Measurements from ENCODE around the gene PCMTD2.
"Not testable (repeated sequence)": the region's sequence is repeated elsewhere in the genome, so short reads cannot be mapped to it uniquely, and the experiment has no call there.

PCMTD2 gene

DNA sequence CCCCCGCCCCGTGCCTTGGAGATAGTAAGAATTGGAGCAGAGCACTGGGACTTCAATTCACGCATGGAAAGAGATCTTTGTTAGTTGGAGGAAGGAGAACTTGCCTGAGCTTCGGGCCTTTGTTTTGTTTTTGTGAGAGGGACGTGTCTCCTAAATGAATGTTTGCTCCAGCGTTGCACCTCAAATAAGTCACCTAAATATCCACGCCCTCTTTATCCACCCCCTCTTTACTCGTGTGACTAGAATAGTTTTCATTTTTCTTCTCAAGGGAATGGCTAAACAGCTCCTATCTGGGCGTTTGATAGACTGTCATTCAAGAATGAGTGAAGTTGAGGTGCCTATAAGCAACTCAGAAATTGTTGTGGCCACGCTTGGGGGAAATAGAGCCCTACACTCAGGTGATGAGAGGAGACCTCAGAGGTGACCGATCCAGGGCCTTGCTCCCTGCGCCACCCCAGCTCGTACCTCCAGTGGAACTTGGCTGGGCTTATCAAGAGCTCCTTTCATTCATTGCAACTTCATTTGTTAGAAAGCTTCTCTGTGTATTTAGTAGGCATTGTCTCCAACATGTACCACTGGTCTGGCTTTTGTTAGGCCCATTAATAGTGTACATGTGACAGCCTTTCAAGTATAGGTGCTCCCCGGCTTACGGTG lies 861 bp downstream of the PCMTD2 start:
- no peak for DNase-seq (ENCODE audit: low spot score)

DNA sequence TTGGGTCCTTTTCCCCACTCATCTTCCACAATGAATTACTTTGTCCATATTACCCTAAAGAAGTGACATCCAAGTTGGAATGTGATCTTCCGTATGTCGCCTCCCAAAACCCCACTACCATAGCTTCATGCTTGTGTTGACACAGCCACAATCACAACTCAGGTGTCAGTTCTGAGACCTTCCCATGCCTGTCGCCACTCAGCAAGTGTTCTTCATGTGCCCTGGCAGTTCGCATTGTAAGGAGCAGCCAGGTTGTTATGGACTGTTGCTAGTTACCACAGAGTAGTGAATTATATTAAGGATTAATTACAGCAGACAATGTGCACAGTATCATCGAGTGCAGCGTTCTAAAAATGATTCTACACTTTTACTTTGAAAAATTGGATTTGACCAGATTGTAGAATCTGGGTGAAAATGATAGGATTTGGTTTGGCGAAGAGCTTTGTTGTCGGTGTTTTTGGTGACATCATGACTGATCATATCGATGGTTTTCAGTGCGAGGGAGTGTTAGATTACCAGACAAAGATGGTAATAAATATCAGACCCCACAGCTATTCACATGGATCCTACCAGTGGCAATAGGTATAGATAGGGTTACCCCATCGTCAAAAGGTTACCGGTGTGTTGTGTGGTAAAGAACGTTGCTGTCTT lies 1.7 kb downstream of the PCMTD2 start:
- DNase-seq (ENCODE audit: low spot score), result no peak

DNA sequence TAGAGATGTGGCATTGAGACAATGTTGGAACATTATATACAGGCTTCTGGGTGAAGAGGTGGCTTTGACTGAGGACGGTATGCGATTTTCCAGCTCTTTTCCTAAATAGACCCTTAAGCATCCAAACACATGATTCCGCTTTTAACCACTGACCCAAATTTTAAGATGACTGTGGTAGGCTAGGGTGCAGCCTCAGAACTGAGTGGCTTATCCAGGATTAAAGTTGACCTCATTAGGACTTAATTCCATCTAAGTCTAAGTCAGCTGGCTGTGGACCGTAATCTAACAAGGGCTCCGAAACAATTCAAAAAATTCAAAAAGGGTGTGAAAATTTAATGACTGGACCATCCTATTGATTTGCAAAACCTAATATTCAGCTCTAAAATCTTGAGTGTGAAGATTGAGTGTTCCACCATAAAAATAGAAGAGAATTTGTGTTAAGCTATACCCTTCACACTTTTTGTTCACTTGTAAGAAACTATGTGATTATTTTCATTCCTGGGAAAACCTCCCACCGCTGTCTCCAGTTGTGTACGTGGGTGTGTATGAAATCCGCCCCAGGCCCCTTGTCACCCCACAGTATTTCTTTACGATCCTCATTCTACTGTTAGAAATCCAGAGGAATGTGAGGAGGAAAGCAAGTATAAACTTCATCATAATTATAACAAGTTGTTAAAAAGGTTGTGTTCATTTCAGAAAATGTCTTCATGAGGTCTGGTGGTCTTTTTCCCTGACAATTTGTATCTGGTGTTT lies 2.7 kb downstream of the PCMTD2 start:
- no peak for DNase-seq (ENCODE audit: low spot score)

DNA sequence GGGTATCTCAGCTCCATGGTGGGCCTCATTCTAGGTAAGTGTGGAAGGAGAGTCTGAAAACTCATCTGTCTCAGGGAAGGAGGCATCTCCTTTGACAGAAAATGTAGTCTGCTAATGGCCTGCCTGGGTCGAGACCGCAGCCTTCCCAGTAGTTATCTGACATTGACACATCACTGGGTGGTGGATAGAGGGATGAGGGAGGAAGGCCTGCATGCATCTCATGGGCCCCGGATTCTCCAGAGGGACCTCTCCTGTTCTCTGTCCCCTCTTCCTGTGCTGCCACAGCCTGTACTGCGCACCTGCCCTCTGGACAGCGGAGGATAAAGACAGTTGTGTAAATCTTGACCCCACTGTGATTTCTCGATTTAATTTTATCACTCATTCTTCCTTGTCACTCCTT lies 4.7 kb downstream of the PCMTD2 start:
- DNase-seq (ENCODE audit: low spot score), result no peak

DNA sequence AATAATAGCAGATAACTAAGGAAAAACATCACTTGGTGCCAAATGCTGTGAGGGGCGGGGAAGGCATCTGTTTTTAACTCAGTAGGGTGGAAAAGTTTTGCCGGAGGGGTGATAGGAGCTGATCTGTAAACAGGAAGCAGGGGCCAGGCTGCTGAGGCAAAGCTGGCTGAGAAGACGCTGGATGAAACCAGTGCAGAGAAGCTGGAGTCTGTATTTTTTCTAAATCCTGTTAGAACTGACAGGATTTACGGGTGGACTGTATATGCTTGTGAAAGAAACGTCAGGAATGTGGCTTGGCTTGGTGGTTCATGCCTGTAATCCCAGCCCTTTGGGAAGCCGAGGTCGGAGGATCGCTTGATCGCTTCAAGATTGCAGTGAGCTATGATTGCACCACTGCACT lies 5.6 kb downstream of the PCMTD2 start:
- DNase-seq (ENCODE audit: low spot score), result no peak

DNA sequence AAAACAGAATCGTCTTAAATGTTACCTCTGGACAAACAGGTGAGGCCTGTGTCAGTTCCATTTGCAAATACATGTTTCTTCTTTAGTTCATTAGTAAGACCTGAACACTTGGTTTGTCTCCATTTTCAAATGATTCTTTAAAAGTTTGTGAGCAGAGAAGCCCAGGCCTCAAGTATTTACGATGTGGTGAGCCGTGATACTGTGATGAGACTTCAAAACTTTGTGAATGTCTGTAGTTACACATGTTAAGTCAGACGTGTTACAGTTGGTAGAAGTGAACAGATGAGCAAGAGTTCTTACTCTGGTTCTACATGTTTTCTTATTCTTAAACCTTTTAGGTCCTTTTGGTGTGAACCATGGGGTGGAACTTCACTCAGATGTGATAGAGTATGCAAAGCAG lies 8.5 kb downstream of the PCMTD2 start:
- DNase-seq (ENCODE audit: low spot score), result no peak

DNA sequence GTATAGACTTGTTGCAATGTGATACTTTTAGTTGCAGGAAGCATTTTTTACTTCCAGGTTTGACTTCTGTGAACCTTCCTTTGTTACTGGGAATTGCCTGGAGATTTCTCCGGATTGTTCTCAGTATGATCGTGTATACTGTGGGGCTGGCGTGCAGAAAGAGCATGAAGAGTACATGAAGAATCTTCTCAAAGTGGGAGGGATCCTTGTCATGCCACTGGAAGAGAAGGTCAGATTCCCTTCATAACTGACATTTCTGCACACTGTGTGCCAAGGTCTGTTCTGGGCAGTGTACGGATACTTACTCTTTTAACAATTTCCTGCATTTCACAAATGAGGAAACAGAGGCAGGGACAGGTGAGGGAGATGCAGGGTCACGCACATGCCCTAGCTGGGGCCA lies 9.7 kb downstream of the PCMTD2 start:
- DNase-seq (ENCODE audit: low spot score), result no peak

DNA sequence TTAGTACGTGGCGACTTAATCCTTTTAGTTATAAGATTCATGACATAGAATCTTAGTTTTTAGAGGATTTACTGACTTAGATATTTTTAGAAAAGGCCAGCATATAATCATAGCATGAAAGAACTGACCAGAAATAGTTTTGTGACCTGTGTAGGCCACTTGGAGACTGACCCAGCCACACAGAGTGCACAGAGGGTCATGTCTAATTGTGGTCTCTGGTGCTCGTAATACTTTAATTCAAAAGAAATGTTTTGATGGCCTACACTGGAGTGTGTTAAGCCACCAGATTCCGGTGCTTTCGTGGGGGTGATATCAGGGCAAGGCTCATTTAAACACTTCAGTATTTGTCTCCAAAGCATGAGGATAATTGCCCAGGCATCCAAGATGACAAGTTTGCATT lies 11.4 kb downstream of the PCMTD2 start:
- no peak for DNase-seq (ENCODE audit: low spot score)

DNA sequence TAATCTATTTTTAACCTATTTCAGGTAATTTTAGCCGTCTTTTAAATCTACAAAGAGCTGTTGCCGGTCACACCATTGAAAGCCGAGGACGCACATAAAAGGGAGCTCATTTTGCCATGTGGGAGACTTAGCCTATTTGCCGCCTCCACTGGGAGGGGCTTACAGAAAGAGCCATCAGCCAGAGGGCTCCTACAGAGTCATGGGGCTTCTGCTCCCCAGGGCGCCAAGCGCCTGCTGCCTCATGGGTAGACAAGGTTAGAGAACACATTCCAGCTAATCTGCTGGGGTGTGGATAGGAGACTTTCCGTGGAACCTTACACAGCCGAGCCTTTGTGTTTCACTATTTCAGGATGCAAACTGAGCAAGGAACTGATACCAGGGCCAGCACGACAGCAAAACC lies 12.6 kb downstream of the PCMTD2 start:
- no peak for DNase-seq (ENCODE audit: low spot score)

DNA sequence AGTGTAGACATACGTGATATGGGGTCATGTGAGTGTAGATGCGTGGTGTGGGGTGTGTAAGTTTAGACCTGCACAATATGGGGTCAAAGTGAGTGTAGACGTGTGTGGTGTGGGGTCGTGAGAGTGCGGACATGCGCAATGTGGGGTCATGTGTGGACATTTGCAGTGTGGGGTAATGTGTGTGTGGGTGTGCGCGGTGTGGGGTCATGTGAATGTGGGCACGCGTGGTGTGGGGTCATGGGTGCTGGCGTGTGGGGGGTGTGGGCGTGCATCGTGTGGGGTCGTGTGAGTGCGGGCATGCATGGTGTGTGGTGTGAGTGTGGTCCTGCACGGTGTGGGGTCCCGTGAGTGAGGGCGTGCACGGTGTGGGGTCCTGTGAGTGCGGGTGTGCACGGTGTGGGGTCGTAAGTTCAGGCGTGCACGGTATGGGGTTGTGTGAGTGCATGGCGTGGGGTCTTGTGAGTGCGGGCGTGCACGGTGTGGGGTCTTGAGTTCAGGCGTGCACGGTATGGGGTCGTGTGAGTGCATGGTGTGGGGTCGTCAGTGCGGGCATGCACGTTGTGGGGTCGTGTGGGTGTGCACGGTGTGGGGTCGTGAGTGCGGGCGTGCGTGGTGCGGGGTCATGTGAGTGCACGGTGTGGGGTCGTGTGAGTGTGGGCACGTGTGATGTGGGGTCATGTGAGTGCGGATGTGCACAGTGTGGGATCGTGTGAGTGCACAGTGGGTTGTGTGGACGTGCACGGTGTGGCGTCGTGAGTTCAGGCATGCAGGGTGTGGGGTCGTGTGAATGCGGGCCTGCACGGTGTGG lies 14.3 kb downstream of the PCMTD2 start:
- DNase-seq (ENCODE audit: low spot score), result no peak

DNA sequence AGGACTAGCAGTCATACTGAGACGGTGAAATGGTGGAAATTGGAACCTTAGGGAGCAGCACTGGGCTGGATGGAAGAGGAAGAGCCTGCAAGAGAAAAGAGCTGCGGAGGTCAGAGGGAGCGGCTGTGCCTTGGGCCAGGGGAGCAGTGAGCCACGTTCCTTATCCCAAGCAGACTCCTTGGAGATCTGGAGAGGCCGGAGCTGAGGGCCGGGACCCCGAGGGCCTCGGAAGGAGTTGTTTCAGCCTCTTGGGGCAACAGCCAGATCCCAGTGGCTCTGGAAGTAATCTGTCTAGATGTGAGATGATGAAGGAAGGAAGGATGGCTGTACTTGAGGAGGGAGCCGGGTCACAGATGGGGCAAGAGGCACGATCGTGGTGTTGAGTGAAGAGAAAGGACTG lies 16.1 kb downstream of the PCMTD2 start:
- no peak for DNase-seq (ENCODE audit: low spot score)

DNA sequence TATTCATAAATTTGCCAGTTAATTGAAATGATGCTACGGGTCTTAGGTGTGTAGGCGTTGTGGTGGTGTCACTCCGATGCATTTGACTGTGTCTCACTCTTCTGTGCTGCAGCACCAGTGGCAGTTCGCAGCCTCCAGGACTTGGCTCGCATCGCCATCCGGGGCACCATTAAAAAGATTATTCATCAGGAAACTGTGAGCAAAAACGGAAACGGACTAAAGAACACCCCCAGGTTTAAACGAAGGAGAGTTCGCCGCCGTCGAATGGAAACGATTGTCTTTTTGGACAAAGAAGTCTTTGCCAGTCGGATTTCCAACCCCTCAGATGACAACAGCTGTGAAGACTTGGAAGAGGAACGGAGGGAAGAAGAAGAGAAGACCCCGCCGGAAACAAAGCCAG lies 17.6 kb downstream of the PCMTD2 start:
- DNase-seq (ENCODE audit: low spot score), result no peak

DNA sequence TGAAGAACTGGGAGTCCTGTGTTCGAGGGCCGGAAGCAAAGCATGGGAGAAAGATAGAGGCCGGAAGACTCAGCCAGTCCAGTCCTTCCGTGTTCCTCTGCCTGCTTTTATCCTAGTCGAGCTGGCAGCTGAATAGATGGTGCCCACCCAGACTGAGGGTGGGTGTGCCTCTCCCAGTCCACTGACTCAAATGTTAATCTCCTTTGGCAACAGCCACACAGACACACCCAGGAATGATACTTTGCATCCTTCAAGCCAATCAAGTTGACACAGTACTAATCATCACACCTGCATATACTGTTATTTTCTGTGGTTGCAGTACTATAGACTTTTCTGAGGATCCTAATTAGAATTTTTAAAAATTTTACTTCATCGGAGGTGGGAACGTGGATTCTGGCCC lies 21.3 kb downstream of the PCMTD2 start:
- DNase-seq (ENCODE audit: low spot score), result no peak

DNA sequence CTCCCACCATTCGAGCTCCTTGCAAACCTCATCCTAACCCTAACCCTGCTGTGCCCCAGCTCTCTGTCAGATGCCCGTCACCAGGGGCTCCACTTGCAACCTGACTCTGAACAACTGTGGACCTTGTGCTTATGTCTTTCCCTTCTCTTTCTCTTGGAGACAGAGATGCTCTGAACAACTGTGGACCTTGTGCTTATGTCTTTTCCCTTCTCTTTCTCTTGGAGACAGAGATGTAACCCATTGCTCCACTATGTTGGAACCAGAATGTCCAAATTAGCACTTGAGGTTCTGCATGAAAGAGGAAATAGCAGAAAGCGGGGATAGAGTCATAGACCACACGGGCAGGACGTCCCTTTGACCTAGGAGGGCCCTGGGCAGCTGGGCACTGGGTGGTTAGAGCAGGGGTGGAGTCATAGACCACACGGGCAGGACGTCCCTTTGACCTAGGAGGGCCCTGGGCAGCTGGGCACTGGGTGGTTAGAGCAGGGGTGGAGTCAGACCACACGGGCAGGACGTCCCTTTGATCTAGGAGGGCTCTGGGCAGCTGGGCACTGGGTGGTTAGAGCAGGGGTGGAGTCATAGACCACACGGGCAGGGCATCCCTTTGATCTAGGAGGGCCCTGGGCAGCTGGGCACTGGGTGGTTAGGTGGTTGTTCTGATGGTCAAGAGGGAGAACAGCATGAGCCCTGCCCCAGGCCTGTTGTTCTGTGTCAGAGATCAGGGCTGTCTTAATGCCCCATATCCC lies 22.2 kb downstream of the PCMTD2 start:
- DNase-seq (ENCODE audit: low spot score), result no peak

DNA sequence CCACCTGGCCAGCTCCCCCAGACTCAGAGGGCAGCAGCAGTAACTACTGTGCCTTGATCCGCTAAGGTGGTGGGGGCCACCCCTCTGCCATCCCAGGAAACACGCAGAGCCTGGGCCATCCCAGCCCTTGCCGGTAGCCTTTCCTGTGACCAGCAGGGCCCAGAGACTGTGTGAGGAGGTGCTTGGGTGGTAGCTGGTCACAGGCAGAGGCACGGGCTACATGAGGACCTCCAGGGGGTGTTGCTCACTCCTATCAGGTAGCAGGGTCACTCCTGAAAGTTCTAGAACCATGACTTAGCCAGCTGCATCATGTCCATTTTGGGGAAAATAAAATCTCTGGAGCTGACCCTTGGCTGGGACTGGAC lies 22.8 kb downstream of the PCMTD2 start:
- DNase-seq (ENCODE audit: low spot score), result no peak

DNA sequence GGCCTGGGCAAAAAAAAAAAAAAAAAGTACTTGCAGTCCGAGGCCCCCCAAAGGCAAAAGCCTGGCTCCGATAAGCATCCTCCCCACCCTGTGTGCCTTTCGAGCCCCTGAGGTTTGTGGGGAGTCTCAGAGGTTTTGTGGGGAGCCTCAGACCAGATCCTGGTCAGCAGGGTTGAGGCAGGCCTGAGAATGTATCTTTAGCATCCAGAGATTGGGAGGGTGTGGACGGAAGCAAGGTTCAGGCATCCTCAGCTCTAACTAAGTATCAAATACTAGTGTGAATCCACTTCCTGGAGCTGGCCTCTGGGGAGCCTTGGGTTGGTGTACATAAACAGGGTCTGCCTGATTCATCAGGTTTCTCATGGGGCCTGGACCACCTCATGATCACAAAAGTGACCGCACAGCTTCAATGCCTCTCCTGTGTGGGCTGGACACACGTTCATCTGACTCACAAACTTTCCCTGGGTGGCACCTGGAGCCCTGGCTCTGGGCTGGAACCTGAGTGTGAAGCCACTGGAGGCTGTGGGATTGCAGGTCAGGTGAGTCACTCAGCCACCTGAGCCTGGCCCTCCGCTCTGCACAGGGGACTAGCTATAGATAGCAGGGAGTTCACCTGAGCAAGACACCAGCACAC lies 24.4 kb downstream of the PCMTD2 start:
- no peak for DNase-seq (ENCODE audit: low spot score)

DNA sequence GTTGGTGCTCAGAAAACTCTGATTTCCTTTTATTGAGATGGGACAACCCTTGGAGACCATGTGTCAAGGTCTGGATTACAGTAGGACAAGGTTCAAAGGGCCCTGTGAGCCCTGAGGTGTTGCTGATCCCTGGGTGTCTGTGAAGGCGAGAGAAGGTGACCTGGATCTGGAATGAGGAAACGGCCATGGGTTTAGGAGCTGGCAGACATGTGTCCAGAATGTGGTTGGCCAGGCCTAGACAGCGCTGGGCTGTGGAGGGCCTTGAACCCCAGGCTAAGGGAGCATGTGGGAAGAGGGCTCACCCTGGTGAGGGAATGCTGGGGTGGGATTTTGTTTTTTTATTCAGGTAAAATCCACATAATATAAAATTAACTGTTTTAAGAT lies 24.9 kb downstream of the PCMTD2 start:
- DNase-seq (ENCODE audit: low spot score), result no peak

DNA sequence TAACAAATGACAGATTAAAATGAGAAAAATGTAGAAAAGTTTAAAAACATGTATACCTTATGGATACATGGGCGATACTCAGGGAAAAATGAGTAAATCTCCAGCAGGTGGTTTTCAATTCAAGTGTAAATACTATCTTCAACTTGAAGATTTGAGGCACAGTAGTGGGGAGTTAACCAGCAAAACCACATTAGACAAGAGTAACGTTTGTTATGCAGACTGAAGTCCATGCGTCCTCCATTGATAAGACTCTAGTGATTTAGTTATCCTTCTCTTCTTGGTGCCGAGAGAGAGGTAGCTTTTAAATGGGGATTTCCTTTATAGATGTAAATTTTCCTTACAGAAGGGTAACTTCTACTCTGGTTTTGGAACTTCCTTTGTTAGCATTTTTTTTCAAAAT lies 28.1 kb downstream of the PCMTD2 start:
- no peak for DNase-seq (ENCODE audit: low spot score)

DNA sequence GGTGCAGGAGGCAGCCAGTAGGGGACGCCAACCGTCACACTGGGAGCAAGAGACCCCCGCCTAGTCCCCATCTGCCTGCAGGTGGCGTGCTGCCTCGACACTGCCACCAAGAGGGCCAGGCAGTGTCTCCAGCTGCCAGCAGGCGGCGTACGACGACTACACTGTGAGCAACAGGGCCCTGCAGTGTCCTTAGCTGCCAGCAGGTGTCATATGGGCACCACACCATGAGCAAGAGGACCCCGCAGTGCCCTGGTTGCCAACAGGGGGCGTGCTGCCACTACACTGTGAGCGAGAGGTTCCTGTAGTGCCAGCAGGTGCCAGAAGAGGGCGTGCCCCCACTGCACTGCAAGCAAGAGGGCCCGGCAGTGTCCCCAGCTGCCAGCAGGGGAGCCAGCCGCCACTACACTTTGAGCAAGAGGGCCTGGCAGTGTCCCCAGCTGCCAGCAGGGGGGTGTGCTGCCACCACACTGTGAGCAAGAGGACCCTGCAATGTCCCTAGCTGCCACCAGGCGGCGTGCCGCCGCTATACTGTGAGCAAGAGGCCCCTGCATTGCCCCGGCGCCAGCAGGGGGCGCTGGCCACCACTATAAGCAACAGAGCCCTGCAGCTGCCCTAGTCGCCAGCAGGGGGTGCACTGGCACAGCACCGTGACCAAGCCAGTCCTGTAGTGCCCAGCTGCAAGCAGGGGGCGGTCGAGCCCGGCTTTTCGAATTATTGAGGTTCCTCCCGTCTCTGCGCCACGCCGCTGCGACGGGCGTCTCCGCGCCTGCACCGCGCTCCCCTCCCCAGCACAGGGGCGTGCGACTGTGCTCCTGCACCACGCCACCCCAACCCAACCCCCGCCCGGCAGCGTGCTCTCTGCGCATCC lies 30.3 kb downstream of the PCMTD2 start:
- DNase-seq (ENCODE audit: low spot score), result peak; percentile 98

DNA sequence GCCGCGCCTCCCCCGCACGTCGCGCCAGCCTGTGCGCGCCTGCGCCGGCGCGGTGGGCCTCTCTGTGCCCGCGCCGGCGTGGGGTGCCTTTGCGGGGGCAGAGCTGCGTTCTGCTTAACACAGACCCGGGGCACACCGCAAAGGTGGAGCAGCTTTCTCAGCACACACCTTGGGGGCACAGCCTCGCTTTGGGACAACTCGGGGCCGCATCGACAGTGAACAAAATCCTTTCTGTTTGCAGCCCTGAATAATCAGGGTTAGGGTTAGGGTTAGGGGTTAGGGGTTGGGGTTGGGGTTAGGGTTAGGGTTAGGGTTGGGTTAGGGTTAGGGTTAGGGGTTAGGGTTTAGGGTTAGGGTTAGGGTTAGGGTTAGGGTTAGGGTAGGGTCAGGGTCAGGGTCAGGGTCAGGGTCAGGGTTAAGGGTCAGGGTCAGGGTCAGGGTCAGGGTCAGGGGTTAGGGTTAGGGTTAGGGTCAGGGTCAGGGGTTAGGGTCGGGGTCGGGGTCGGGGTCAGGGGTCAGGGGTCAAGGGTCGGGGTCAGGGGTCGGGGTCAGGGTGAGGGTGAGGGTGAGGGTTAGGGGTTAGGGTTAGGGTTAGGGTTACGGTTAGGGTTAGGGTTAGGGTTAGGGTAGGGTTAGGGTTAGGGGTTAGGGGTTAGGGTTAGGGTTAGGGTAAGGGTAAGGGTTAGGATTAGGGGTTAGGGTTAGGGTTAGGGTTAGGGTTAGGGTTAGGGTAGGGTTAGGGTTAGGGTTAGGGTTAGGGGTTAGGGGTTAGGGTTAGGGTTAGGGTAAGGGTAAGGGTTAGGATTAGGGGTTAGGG lies 31.1 kb downstream of the PCMTD2 start:
- not testable (repeated sequence) for DNase-seq (ENCODE audit: low spot score)

Measured in activated CD4-positive, alpha-beta T cell treated with anti-CD3 and anti-CD28 coated beads, Interleukin-2, Interleukin-4, amounts not matched to agents 100 ng/mL and 50 ng/mL, durations not matched to agents 16 hours and 8 hours (primary cell).